ENCODE measurements around the gene HOXA6.

Gene HOXA6

DNA sequence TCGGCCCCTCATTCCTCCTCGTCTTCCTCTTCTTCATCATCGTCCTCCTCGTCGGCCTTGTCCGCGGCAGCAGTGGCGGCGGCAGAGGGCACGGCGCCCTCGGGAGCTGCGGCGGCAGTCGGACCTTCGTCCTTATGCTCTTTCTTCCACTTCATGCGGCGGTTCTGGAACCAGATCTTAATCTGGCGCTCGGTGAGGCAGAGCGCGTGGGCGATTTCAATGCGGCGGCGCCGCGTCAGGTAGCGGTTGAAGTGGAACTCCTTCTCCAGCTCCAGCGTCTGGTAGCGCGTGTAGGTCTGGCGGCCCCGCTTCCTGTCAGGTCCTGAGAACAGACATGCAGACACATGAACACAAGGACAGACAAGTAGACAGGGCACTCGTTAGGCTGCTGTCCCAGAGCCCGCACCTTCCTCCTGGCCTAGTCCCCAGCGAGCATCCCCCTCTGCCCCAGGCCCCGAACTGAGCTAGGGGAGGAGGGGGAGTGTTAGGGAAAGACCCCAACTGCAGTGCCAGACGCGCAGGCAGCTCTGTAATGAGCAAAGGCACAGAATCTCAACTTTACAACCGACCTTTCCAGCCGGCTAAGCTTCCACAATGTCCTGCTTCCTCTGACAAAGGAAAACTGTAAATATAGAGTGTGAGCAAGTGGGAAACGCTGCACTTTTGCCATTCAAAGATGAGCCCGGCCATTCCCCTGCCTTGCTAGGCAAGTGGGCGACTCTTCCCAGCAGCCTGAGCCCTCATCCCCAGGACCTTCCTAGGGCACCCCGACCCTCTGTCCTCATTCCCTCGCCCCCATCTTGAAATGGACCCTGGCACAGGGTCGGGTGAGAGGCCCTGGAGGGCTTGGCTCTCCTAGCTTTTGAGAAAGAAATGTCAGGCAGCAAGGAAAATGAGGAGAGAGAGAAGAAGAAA, 7.6 kb upstream of the HOXA6 start:
- DNase-seq (ENCODE audit: low read depth): no peak

DNA sequence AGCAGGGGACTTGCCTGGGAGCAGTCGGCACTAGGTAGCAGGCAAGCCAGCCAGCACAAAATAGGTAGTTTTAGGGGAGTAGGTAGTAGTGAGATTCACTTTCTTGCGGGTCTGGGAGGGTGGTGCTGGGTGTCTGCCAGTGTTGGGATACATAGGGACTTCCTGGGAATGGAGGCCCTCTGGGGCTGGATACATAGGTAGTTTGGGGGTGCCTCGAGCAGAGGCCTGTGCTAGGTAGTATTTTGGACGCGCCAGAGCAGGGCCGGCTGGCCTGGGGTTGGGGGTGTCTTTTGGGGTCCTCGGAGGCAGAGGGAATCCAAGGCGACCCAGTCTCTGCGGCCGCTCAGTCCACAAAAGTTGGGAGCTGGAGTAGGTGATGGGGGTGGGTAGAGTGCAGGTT, 6.8 kb upstream of the HOXA6 start:
- no peak overlapping the region for H3K4me3 ChIP-seq (ENCODE audit: low read depth, low read length)
- DNase-seq (ENCODE audit: low read depth): no peak
- TF ChIP-seq, protein P1, sequence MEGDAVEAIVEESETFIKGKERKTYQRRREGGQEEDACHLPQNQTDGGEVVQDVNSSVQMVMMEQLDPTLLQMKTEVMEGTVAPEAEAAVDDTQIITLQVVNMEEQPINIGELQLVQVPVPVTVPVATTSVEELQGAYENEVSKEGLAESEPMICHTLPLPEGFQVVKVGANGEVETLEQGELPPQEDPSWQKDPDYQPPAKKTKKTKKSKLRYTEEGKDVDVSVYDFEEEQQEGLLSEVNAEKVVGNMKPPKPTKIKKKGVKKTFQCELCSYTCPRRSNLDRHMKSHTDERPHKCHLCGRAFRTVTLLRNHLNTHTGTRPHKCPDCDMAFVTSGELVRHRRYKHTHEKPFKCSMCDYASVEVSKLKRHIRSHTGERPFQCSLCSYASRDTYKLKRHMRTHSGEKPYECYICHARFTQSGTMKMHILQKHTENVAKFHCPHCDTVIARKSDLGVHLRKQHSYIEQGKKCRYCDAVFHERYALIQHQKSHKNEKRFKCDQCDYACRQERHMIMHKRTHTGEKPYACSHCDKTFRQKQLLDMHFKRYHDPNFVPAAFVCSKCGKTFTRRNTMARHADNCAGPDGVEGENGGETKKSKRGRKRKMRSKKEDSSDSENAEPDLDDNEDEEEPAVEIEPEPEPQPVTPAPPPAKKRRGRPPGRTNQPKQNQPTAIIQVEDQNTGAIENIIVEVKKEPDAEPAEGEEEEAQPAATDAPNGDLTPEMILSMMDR (conservative IDR thresholded peaks at IDR 0.05; ENCODE audit: low read depth, low read length): no peak

More for the DNA sequence above, 7.6 kb upstream of the HOXA6 start:
- H3K4me3 ChIP-seq (ENCODE audit: low read depth, low read length): no peak overlapping the region
- TF ChIP-seq, protein P1 (conservative IDR thresholded peaks at IDR 0.05; ENCODE audit: low read depth, low read length): no peak

DNA sequence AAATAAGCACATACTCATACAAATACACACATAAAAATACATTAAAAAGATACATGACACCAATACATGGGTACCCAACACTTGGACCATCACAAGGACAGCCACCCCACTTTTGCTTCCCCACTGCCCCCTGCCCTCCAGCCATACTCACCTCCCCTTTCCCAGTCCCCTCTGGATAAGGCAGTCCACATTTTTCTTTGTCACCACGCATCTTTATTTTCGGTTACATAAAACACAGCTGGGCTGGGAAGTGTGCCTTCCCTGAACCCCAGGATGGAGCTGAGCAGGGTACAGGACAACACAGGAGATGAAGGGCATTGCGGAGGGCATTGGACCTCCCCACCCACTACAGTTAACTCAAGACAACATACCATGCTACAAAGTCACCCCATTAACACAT, 6.0 kb upstream of the HOXA6 start:
- TF ChIP-seq, protein P1 (conservative IDR thresholded peaks at IDR 0.05; ENCODE audit: low read depth, low read length): no peak
- H3K4me3 ChIP-seq (ENCODE audit: low read depth, low read length): no peak overlapping the region
- DNase-seq (ENCODE audit: low read depth): no peak

DNA sequence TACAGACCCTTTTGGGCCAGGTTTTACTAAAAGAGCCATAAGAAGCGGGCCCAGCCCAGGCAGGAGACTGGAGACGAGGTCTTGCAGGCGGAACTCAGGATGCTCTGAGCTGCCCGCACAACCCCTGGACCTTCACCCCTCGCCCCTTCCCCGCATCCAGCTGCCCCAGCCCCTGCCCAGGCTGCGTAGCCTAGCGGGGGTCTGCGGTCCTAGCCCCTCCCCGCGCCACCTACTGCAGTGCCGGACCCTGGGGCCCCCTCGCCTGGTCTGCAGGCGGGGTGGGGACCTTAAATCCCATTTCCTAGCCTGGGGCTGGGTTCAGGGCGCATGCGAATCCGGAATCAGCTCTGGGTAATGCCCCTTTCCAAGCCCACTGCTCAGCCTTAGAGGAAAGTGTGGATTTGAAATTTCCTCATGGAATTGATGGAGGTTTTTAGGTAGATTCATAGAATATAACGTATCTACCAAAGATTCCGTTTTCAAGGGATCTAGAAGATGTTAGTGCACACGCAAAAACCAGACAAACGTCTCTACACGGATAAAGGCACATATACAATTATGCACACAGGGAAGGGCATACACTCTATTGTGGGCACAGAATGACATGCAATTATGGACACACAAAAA, 5.4 kb upstream of the HOXA6 start:
- no peak overlapping the region for H3K4me3 ChIP-seq (ENCODE audit: low read depth, low read length)
- DNase-seq (ENCODE audit: low read depth): no peak
- TF ChIP-seq, protein P1 (conservative IDR thresholded peaks at IDR 0.05; ENCODE audit: low read depth, low read length): no peak

DNA sequence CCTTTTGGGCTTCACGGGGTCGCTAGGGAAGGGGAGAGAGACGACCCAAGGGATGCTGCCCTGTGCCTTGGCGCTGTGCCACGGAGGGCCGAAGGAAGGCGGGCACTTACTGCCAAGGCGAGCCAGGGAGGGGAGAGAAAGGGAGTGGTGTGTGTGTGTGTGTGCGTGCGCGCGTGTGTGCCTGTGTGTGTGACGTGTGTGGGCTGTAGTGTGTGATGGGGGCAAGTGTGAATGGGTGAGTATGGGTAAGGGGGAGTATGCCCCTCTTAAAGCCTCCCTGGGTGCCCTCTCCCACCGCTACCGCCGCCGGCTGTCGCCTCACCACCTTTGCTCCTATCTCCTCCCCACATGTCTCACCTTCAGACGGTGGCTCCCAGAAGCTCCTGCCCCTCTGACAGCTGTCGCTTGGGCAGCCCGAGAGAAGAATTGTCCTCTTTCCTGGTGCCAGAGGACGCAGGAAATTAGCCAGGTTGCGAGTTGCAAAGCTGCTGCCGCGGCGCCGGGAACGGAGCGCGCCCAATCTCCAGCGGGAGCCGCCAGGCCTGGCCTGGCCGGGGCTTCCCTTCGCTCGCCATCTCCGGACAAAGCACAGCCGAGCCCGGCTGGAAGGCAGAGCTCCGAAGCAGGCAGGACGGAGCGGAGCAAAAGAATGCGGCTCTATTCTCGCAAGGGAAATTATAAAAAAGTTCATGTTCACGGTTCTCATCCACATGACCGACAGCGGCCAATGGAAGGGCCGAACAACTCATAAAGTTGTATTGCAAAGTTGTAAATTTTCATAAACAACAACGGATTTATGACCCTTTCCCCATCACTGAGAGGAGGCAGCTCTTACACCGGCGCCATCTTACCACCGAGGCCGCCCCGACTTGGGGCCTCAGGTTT, 4.6 kb upstream of the HOXA6 start, which contains the start of gene HOXA3:
Gene HOXA3 (minus strand): TSS at position 653 of the 885 bp plus-strand sequence. CDS start 41,943 bp downstream, outside the sequence.
- H3K4me3 ChIP-seq (ENCODE audit: low read depth, low read length): no peak within 1 kb of the TSS

DNA sequence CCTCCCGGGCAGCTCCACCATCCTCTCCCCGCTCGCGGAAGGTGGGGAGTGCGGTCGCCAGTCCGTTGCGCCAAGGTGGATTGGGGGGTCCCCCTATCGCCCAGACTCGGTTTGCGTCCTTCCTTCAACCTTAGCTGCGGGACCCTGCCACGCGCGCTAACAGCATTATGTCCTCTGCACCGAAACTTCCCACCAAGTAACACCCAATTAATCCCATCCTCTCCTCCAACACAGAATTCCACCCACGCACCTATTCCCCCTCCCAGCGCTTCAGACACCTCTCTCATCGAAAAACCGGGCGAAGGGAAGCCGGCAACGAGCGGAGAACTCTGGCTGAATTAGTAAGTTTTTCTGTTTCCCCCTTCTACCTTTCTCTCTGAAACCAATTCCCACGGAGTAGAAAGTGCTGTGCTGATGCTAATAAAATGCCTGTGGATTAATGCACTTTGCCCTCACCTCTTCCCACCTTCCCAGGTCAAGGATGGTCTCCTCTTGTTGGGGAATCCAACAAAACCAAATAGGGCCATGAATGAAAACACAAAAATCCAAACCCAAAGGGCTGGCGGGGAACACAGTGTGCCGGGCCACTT, 3.9 kb upstream of the HOXA6 start:
- TF ChIP-seq, protein P1 (conservative IDR thresholded peaks at IDR 0.05; ENCODE audit: low read depth, low read length): no peak
- no peak for DNase-seq (ENCODE audit: low read depth)
- H3K4me3 ChIP-seq (ENCODE audit: low read depth, low read length): no peak overlapping the region

More for the DNA sequence above, 4.6 kb upstream of the HOXA6 start, which contains the start of gene HOXA3:
- TF ChIP-seq, protein P1 (conservative IDR thresholded peaks at IDR 0.05; ENCODE audit: low read depth, low read length): no peak
- DNase-seq (ENCODE audit: low read depth): no peak

Data from choroid plexus epithelial cell (primary cell).